Spleen (tissue), 7 donors: Measurements from ENCODE around the gene SMAD1.

Source experiments
- POLR2A ChIP-seq, 3 donors: fragments of 450-650 bp; IDR thresholded peaks; one replicate each; pipeline ENCODE4 v1.5.1; 2017; ENCODE audit warnings: antibody characterized with exemption in 3 of 3, mild to moderate bottlenecking in 1 of 3
- TF ChIP-seq, protein P1 (sequence below), 11 experiments: fragments of 200-600 bp in 7 of 11; fragments of 450-650 bp in 4 of 11; sonication (generic) in 4 of 11; IDR thresholded peaks in 8 of 11; conservative IDR thresholded peaks in 3 of 11; 1 replicate in 7 of 11; 2 replicates in 4 of 11; pipeline versions ENCODE4 v1.4.0 to v1.8.0; 2016 to 2021; ENCODE audit warnings: antibody characterized with exemption in 11 of 11, inconsistent platforms in 4 of 11, mild to moderate bottlenecking in 1 of 11
- donor health status: DM: no; HTN: no; CAD: no; lungs with moderate emphysema.
- donor health status: DM: no; HTN: no; CAD: no.
- donor health status: DM: no; HTN: no; CAD: no.

GRCh38 chr4:145545031-145545430 lies 63.4 kb downstream of the SMAD1 start:
- TF ChIP-seq, protein P1, sequence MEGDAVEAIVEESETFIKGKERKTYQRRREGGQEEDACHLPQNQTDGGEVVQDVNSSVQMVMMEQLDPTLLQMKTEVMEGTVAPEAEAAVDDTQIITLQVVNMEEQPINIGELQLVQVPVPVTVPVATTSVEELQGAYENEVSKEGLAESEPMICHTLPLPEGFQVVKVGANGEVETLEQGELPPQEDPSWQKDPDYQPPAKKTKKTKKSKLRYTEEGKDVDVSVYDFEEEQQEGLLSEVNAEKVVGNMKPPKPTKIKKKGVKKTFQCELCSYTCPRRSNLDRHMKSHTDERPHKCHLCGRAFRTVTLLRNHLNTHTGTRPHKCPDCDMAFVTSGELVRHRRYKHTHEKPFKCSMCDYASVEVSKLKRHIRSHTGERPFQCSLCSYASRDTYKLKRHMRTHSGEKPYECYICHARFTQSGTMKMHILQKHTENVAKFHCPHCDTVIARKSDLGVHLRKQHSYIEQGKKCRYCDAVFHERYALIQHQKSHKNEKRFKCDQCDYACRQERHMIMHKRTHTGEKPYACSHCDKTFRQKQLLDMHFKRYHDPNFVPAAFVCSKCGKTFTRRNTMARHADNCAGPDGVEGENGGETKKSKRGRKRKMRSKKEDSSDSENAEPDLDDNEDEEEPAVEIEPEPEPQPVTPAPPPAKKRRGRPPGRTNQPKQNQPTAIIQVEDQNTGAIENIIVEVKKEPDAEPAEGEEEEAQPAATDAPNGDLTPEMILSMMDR (IDR thresholded peaks at IDR 0.05 in 8 of 11, conservative IDR thresholded peaks at IDR 0.05 in 3 of 11): no peak
- no peak for TF ChIP-seq POLR2A (IDR thresholded peaks at IDR 0.05)
